GM19455 (cell line): ENCODE measurements around the gene PANK3.
A peak's percentile ranks its signal among the peaks of the same experiment; 100 is the strongest.
"Not testable (repeated sequence)": the region's sequence is repeated elsewhere in the genome, so short reads cannot be mapped to it uniquely, and the experiment has no call there.

ENCODE experiments used
- ATAC-seq: cut with Tn5 transposase; IDR thresholded peaks from one replicate; pipeline ENCODE4 v1.9.1; 2021; ENCODE audit not compliant: unreplicated experiment

Gene PANK3

DNA sequence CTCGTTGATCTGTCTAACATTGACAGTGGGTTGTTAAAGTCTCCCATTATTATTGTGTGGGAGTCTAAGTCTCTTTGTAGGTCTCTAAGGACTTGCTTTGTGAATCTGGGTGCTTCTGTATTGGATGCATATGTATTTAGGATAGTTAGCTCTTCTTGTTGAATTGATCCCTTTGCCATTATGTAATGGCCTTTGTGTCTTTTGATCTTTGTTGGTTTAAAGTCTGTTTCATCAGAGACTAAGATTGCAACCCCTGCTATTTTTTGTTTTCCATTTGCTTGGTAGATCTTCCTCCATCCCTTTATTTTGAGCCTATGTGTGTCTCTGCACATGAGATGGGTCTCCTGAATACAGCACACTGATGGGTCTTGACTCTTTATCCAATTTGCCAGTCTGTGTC is 17.0 kb upstream of the PANK3 start:
- ATAC-seq: not testable (repeated sequence)

- ATAC-seq: no peak
Measured at GRCh38 chr5:168592014-168592368, 12.8 kb upstream of the PANK3 start.

DNA sequence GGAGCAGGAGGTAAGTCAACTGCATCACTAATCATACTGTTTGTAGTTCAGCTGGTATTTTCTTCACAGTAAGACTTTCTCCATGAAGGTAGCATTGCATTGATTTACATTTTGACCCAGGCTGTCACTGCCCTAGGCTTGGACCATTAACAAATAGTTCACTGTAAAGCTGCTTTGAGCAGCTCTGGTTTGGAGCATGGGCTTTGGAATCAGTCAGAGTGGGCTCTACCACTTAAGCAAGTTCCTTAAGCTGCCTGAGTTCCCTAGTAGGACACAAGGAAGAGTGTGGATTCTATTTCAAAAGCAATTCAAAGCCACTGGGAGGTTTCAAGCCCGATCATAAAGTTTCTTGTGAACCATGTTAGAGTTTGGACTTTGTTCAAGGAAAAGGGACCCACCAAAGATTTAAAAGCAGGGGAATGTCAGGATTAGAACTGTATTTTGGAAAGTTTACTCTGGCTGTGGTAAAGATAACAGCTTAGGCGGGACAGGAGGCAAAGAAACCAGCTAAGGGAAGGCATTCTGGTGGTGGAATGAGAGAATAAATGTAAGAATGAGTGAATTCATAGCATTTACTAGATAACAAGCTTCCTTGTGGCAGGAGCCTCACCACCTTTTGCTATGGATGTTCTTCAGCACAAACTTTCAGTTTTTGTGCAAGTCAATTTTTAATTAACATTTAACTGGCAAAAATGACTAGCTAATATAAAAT is 12.3 kb upstream of the PANK3 start:
- ATAC-seq: no peak

DNA sequence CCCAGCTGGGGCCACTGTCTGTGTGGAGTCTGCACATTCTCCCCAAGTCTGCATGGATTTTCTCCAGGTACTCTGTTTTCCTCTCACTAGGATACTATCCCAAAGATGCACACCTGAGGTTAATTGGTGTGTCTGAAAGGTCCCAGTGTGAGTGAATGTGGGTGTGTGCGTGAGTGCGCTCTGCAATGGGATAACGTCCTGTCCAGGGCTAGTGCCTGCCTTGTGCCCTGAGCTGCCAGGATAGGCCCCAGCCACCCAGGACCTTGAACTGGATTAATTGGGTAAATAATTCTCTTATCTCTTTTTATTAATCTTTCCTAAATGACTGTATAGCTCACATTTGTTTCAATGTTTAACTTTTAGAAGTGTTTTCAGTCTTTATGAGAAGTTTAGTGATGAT is 11.5 kb upstream of the PANK3 start:
- no peak for ATAC-seq

- no peak for ATAC-seq
Measured at GRCh38 chr5:168587987-168588386, 8.8 kb upstream of the PANK3 start.

DNA sequence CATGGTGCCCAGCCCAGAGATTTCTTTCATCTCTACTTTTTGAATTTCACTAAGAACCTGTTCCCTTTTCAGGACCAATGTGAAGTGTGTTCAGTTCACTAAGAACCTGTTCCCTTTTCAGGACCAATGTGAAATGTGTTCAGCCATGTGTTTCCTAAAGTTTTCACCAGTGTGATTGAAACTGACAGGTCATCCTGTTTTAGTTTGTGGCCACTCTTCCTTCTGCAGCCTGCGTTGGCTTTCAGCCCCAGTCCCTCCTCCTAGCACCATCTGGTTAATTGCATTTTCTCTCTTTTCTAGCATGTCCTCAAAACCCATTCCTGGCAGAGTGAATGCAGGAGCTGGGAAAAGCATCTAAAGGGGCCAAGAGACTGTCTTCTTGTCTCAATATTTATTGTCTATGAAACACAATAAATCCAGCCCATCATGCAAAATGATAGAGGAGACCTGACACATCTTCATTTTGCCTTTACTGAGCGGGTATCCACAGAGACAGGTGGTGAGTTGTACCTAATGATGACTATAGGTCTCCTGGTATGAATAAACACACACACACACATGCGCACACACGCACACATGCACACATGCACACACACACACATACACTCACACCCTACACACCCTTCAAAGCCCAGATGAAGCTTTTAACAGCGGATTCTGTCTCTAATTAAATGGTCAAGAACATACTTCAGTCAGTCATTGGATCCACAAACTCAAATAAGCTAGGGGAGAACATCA is 6.1 kb upstream of the PANK3 start:
- no peak for ATAC-seq

- peak; percentile 19 for ATAC-seq
Measured at GRCh38 chr5:168583742-168584482, 4.7 kb upstream of the PANK3 start.

DNA sequence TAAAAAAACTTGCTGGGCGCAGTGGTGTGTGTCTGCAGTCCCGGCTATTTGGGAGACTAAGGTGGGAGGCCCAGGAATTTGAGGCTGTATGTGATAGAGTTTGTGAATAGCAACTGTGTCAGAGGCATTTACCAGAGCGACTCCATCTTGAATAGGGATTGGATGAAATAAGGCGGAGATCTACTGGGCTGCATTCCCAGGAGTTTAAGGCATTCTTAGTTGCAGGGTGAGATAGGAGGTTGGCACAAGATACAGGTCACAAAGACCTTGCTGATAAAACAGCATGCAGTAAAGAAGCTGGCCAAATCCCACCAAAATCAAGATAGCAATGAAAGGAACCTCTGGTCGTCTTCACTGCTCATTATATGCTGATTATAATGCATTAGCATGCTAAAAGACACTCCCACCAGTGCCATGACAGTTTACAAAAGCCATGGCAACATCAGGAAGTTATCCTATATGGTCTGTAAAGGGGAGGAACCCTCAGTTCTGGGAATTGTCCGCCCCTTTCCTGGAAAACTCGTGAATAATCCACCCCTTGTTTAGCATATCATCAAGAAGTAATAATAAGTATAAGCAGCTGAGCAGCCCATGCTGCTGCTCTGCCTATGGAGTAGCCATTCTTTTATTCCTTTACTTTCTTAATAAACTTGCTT is 1.8 kb upstream of the PANK3 start:
- not testable (repeated sequence) for ATAC-seq

- no peak for ATAC-seq
Measured at GRCh38 chr5:168580227-168580508, 1.0 kb upstream of the PANK3 start.

DNA sequence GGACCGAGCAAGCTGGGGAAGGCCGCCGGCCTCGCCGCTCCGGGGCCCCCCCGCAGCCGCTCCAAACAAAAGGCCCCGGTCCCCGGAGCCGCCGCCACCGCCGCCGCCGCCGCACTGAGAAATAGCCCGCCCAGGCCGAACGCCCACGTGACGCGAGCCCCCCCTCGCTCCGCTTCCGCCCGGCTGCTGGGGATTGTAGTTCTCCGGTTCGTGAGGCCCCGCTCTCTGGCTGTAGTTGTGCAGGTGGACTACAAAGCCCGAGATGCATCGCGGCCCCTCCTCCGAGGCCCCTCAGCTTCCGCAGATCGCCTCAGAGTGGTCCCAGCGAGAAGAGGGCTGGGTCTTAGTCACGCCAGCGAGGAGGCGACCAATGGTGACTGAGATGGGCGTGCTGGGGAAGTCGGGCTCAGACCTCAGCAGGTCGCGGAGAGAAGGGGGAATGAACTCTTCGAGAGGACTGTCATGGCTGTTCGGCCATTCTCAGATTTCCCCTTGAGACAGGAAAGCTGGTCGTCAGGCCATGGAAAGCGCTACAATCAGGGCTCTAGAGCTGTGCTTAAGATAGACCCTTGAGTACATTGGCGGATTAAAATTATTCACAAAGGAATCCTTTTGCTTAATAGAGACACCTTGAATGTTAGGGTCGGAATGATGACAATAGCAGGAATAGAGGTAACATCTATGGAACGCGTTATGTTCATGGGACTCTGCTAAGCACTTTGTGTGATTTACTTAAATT is 489 bp upstream of the PANK3 start:
- ATAC-seq: peak; percentile 93

- no peak for ATAC-seq
Measured at GRCh38 chr5:168578006-168578405, 1.2 kb downstream of the PANK3 start.

DNA sequence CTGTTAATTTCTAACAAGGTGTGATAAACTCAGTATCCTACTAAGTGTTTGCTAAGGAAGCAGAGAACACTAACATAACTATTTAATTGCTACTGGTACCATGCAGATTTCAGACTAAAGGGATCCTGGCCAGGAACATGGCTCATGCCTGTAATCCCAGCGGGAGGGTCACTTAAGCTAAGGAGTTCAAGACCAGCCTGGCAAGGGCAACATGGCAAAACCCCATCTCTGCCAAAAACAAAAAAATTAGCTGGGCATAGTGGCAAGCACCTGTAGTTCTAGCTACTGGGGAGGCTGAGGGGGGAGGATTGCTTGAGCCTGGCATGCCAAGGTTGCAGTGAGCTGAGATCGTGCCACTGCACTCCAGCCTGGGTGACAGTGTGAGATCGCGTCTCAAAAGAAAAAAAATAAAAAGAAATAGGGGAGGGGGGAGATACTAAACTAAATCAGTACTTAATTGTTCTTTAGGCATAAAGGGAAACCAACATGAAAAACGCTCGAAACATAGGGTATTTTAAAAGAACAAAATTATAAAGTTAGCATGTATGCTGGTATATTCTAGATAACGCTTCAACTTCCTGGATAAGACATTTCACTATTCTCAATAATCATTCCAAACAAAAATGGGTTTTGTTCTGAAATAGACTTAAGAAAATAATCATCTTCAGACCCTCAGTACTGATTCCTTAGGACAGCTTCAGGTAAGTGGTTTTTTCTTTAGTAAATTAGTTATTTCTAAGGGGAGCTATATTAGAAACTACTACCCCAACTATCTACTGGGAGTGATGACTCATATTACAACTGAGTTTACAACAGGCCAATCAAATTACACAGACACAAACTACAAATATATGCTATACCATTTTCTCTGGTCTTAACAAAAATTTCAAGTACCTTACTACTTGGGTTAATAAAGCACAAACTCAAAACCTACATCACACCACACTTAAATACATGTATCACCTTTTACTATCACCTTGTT is 3.5 kb downstream of the PANK3 start:
- no peak for ATAC-seq

GRCh38 chr5:168574156-168574555 is 5.0 kb downstream of the PANK3 start:
- not testable (repeated sequence) for ATAC-seq

- ATAC-seq: not testable (repeated sequence)
Measured at GRCh38 chr5:168573663-168574062, 5.5 kb downstream of the PANK3 start.

- ATAC-seq: no peak
Measured at GRCh38 chr5:168570490-168571328, 8.5 kb downstream of the PANK3 start.

DNA sequence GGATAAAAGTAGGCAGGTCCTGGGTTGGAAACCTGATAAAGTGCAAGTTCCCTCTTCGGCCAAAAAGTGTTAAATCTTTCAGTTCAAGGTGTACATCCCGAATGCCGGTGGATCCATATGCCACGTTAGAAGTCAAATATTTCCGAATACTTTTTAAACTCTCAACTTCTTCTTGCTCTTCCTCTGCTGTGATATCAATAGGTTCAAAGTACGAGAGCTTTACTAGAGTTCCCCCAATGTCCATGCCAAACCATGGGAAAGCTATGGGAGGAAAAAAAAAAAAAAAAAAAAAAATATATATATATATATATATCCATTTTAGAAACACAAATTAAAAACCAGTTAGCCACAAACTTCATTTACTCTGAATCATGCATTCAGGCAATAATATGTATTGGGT is 10.4 kb downstream of the PANK3 start:
- ATAC-seq: no peak

DNA sequence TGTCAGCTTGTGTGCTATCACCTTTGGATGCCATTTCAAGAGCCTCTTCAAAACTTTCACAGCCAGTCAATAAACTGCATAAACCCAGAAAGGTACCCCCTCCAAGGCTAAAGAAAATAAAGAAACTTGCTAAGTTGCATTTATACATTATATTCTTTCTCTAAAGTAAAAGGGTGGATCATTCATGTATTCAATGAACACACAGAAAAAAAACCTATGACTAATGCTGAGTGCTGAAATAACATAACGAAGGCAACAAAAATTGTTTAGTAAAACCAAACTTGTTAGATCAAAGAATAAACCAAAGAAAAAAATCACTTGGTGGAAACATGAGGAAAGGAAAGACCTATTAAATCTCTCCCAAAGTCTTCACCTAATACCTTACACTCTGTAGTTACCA is 15.2 kb downstream of the PANK3 start:
- no peak for ATAC-seq

DNA sequence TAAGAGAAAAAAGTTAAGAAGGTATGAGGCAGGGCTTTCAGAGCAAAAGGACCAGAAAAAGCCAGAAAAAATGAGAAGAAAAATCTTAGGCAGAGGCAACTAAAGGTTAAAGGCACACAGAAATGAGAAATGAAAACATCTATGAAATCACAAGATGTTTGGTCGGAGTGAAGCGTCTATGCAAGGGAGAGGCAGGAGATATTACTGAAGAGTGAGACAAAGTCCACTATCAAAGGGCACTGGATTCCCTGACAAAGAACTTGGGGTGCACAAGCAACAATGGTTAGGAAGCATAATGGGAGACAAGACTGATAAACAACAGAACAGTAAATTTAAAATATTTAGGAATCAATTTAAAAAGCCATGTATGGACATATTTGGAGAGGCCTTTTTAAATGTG is 16.9 kb downstream of the PANK3 start:
- ATAC-seq: no peak

DNA sequence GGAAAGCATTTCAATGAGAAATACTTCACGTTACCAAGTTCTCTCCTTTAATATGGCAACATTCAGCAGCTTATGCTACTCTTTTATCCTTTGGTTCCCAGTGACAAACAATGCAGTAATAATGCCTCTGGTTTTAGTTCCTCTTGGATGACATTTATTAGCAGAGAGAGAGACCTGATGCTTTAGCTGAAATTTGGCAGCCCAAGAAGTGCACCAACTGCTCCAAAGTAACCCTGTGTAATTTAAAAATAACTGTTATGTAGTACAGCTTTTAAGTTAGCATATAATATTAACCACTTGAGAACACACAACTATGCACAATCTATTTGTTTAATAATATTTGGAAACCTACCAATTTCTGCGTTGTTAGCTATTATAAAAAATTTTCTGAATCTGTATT is 21.8 kb downstream of the PANK3 start:
- no peak for ATAC-seq
